GM23248 (cell line): ENCODE data around the gene TAF1C. TPM values are rescaled to one million over a fixed set of nuclear protein-coding genes. Genes with fewer than 3 reads are reported as not detected.

Experiments
- DNase-seq: peaks from one replicate; pipeline ENCODE4 v3.0.0-alpha.2; 2015
- H2AFZ ChIP-seq: fragments of 200-600 bp; sonication (generic); 2 replicates; pipeline ENCODE4 v1.6.1; 2016; ENCODE audit warnings: antibody characterized with exemption
- H3F3A ChIP-seq: fragments of 200-600 bp; sonication (generic); 2 replicates; pipeline ENCODE4 v1.6.1; 2016; ENCODE audit warnings: mild to moderate bottlenecking, antibody characterized with exemption, mixed run types; ENCODE audit not compliant: insufficient read depth
- H3K27ac ChIP-seq: fragments of 200-600 bp; sonication (generic); 2 replicates; pipeline ENCODE4 v1.5.1; 2016; ENCODE audit warnings: mild to moderate bottlenecking
- H3K27me3 ChIP-seq: fragments of 200-600 bp; sonication (generic); replicated peaks from 2 replicates; pipeline ENCODE4 v1.6.1; 2016; ENCODE audit warnings: mild to moderate bottlenecking; ENCODE audit not compliant: insufficient read depth
- H3K36me3 ChIP-seq: fragments of 200-600 bp; sonication (generic); 2 replicates; pipeline ENCODE4 v1.6.1; 2016; ENCODE audit warnings: low read depth, mild to moderate bottlenecking
- H3K4me1 ChIP-seq: fragments of 200-600 bp; sonication (generic); 2 replicates; pipeline ENCODE4 v1.6.1; 2016; ENCODE audit warnings: mild to moderate bottlenecking; ENCODE audit not compliant: insufficient read depth
- H3K4me2 ChIP-seq: fragments of 200-600 bp; sonication (generic); one replicate; pipeline ENCODE4 v1.6.1; 2016; ENCODE audit warnings: mild to moderate bottlenecking; ENCODE audit not compliant: unreplicated experiment
- H3K4me3 ChIP-seq: fragments of 200-600 bp; sonication (generic); 2 replicates; pipeline ENCODE4 v1.5.1; 2016; ENCODE audit warnings: mild to moderate bottlenecking
- H3K79me2 ChIP-seq: fragments of 200-600 bp; sonication (generic); 2 replicates; pipeline ENCODE4 v1.6.1; 2016; ENCODE audit warnings: mild to moderate bottlenecking; ENCODE audit not compliant: insufficient read depth
- H3K9ac ChIP-seq: fragments of 200-600 bp; sonication (generic); 2 replicates; pipeline ENCODE4 v1.6.1; 2016; ENCODE audit warnings: mild to moderate bottlenecking
- H3K9me2 ChIP-seq: fragments of 200-600 bp; sonication (generic); 2 replicates; pipeline ENCODE4 v1.6.1; 2016; ENCODE audit warnings: mixed run types, mild to moderate bottlenecking, moderate library complexity; ENCODE audit not compliant: insufficient read depth
- H3K9me3 ChIP-seq: fragments of 200-600 bp; sonication (generic); one replicate; pipeline ENCODE4 v1.6.1; 2017; ENCODE audit warnings: low read depth
- H4K20me1 ChIP-seq: fragments of 200-600 bp; sonication (generic); 2 replicates; pipeline ENCODE4 v1.6.0; 2016; ENCODE audit not compliant: insufficient read depth
- EZH2 ChIP-seq: fragments of 200-600 bp; sonication (generic); IDR thresholded peaks from 2 replicates; pipeline ENCODE4 v1.6.1; 2018; ENCODE audit warnings: antibody characterized with exemption, mild to moderate bottlenecking; ENCODE audit not compliant: insufficient read depth, poor library complexity, severe bottlenecking
- EZH2phosphoT487 ChIP-seq: fragments of 200-600 bp; sonication (generic); IDR thresholded peaks from 2 replicates; pipeline ENCODE4 v1.6.1; 2018; ENCODE audit warnings: antibody characterized with exemption, moderate library complexity, mild to moderate bottlenecking, low read depth; ENCODE audit not compliant: insufficient read depth
- WGBS, 2 experiments: methylation state at CpG; one replicate each; pipeline ENCODE4 v1.1.6; 2015 to 2017; ENCODE audit warnings: low lambda C conversion rate in 2 of 2, low coverage in 1 of 2; ENCODE audit errors: missing lambda C conversion rate in 2 of 2; 5-methylcytosine and 5-hydroxymethylcytosine counted together
- in situ Hi-C: fragments of 300-500 bp; cut with MboI; formaldehyde crosslinking; loops from 2 replicates; pipeline ENCODE4 v1.15.0; 2020
- polyA plus RNA-seq: library from polyadenylated mRNA; unstranded; fragments of >200 nt; fragmentation: Nextera tagmentation; extraction: Ambion mirVana; gene quantifications from 2 replicates; pipeline ENCODE4 v1.2.1, GENCODE V29; 2016
- total RNA-seq: library from RNA; depleted of rRNA; stranded (reverse); fragments of >200 nt; shearing (Covaris generic); gene quantifications from 2 replicates; pipeline ENCODE4 v1.2.3, GENCODE V29; 2014; rRNA removed

Gene TAF1C, protein sequence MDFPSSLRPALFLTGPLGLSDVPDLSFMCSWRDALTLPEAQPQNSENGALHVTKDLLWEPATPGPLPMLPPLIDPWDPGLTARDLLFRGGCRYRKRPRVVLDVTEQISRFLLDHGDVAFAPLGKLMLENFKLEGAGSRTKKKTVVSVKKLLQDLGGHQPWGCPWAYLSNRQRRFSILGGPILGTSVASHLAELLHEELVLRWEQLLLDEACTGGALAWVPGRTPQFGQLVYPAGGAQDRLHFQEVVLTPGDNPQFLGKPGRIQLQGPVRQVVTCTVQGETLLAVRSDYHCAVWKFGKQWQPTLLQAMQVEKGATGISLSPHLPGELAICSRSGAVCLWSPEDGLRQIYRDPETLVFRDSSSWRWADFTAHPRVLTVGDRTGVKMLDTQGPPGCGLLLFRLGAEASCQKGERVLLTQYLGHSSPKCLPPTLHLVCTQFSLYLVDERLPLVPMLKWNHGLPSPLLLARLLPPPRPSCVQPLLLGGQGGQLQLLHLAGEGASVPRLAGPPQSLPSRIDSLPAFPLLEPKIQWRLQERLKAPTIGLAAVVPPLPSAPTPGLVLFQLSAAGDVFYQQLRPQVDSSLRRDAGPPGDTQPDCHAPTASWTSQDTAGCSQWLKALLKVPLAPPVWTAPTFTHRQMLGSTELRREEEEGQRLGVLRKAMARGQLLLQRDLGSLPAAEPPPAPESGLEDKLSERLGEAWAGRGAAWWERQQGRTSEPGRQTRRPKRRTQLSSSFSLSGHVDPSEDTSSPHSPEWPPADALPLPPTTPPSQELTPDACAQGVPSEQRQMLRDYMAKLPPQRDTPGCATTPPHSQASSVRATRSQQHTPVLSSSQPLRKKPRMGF
- 24.7 and 31.5 TPM in 2 replicates for total RNA-seq
- polyA plus RNA-seq, result 13.5 and 18.1 TPM in 2 replicates

DNA sequence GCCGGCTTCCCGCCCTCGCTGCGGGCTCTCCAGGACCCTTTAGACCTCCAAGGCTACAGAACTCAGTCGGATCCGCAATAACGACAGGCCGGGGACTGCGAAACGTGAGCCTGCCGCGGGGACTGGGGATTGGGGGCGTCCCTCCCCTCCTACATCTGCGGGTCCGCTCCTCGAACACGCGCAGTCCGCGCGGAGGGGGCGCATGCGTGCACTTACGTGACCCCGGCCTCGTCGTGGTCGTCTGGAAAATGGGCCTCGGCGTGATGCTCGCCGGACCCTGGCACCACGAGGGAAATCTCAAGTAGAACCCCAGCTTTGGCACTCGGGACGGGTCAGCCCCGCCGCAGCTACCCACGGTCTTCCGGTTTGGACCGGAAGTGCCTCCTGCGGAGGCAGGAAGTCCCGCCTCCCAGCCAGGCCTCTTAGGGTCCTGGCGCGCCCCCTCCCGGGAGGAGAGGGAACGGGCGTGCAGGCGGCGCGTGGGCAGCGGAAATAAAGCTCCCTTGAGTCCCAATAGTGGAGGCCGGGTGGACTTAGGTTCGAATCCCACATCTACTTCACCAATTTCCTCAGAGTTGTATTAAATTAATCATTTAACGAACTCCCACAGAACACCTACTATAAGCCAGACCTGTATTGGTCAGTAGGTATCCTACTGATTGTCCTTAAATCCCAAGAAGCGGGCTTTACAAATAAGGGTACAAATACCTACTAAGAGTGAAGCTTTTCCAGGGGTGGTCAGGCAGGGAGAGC, at the start of gene TAF1C:
Gene TAF1C, minus strand, starts transcription at position 373 of the 753 bp plus-strand sequence. CDS start 2,069 bp downstream, outside the sequence.
- Histone ChIP-seq H3K27me3 (no peaks in the 10 kb centered on the region), H3K9me3 (no peaks in the 10 kb centered on the region), H3K4me2 (peak within 1 kb of the TSS; percentile 92), H3F3A (no peaks in the 10 kb centered on the region), H3K36me3 (no peaks in the 10 kb centered on the region), H3K9me2 (no peaks in the 10 kb centered on the region), H3K79me2 (peaks cover 34% of the 10 kb centered on the region), H4K20me1 (no peaks in the 10 kb centered on the region; the same call in 1 of the 2 replicates), H3K4me3 (peak within 1 kb of the TSS; percentile 94), H3K4me1 (no peaks in the 10 kb centered on the region), H3K9ac (peak within 1 kb of the TSS; percentile 86), H3K27ac (no peak within 1 kb of the TSS), H2AFZ (peak within 1 kb of the TSS; percentile 95)
- TF ChIP-seq EZH2phosphoT487 (no peak), EZH2 (no peak)
- in situ Hi-C loops, result no loop called here
- WGBS, 2 experiments, result 3 to 4% methylated on average over 49 to 55 of the region's 55 CpGs
- DNase-seq, result peak; percentile 98

DNA sequence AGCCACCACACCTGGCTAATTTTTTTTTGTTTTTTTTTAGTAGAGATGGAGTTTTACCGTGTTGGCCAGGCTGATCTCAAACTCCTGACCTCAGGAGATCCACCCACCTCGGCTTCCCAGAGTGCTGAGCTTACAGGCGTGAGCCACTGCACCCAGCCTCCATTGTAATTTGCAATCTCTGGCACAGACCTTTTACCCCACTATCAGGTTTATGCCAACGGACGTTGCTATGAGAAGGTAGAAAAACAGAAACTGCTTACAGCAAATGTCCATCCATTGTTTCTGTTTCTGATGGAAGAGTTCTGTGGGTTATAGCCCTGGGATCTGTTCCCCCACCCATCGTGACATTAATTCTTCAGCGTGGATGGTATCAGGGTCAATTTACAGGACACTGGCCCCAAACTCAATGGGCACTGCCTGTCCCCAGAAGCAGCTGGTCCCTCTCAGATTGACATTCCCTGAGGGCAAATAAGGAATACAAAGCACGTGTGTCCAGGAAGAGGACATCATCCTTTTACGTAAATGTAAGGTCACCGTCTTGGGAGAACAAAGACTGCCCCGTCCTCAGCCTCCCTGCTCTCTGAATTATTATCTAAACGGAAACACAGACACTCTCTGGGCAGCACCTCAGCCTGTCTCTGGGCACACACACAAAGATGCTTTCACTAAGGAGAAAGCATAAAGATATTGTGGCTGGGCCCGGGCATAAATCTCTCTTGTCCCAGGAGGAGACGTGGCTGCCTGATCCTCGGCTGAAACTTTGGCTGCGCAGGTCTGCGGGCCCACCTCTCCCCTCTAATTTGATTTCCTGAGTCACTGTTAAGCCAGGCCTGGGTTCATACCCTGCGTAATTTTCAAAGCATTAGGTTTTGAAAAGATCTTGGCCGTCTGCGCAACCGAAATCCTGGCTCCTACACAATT, 47.7 kb upstream of the TAF1C start:
- Histone ChIP-seq H3K4me1 (0 out of 2 replicates have a peak, but pooled peaks cover 3% of the 10 kb centered on the region), H3F3A (no peaks in the 10 kb centered on the region), H2AFZ (no peak overlapping the region), H3K9ac (no peak overlapping the region), H3K9me2 (no peaks in the 10 kb centered on the region), H3K27ac (no peak overlapping the region), H3K36me3 (no peaks in the 10 kb centered on the region), H3K79me2 (no peaks in the 10 kb centered on the region), H3K27me3 (peaks cover 13% of the 10 kb centered on the region; the same call in 1 of the 2 replicates), H3K4me3 (no peak overlapping the region), H3K4me2 (no peak overlapping the region), H3K9me3 (no peaks in the 10 kb centered on the region), H4K20me1 (no peaks in the 10 kb centered on the region)
- TF ChIP-seq EZH2 (no peak), EZH2phosphoT487 (no peak)
- 74% methylated on average over 20 to 21 of the region's 21 CpGs for WGBS, 2 experiments
- in situ Hi-C loops, result no loop called here
- DNase-seq, result no peak

DNA sequence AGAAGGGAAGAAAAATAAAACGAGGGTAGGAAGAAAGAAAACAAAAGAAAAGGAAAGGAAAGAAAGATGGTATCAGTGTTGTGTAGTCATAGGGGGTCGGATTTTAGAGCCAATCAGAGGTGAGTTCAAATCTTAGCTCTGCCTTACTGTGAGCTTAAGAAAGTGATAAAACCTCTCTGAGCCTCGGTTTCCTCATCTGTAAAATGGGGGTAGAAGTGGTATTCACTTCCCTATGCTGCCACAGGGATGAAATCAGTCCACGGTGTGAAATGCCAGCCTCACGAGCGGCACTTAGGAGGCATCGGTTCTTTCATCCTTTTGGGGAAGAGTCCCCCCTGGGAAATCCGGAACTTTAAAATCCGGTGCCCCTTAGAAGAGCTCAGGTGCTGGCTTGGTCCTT, 46.9 kb upstream of the TAF1C start:
- Histone ChIP-seq H3K36me3 (no peaks in the 10 kb centered on the region), H3K9ac (no peak overlapping the region), H3F3A (no peaks in the 10 kb centered on the region), H3K9me3 (no peaks in the 10 kb centered on the region), H3K9me2 (no peaks in the 10 kb centered on the region), H3K27me3 (peaks cover 6% of the 10 kb centered on the region; the same call in 1 of the 2 replicates), H3K27ac (no peak overlapping the region), H4K20me1 (no peaks in the 10 kb centered on the region), H3K4me1 (peaks cover 11% of the 10 kb centered on the region), H2AFZ (no peak overlapping the region), H3K79me2 (no peaks in the 10 kb centered on the region), H3K4me2 (no peak overlapping the region), H3K4me3 (no peak overlapping the region)
- WGBS, 2 experiments, result 87 to 89% methylated on average over 9 of the region's 9 CpGs
- TF ChIP-seq EZH2phosphoT487 (no peak), EZH2 (no peak)
- in situ Hi-C loops, result no loop called here
- DNase-seq, result no peak
